GM19351 (cell line): Measurements from ENCODE around the gene ZSCAN25.
"Not testable (repeated sequence)": the region's sequence is repeated elsewhere in the genome, so short reads cannot be mapped to it uniquely, and the experiment has no call there.

Source experiments
- ATAC-seq: cut with Tn5 transposase; IDR thresholded peaks from one replicate; pipeline ENCODE4 v1.9.1; 2021; ENCODE audit warnings: mild to moderate bottlenecking, moderate library complexity; ENCODE audit not compliant: unreplicated experiment

Gene ZSCAN25

GRCh38 chr7:99616359-99617191 lies at the start of gene ZSCAN25:
TSS of gene ZSCAN25 (plus strand) at chr7:99616946. CDS start at chr7:99619607, 2,661 bp downstream.
- peak; percentile 92 for ATAC-seq

GRCh38 chr7:99568770-99569169 lies 48.0 kb upstream of the ZSCAN25 start:
- ATAC-seq, result not testable (repeated sequence)

GRCh38 chr7:99571768-99572167 lies 45.0 kb upstream of the ZSCAN25 start:
- ATAC-seq, result no peak

GRCh38 chr7:99573257-99573656 lies 43.5 kb upstream of the ZSCAN25 start:
- ATAC-seq, result no peak

GRCh38 chr7:99576251-99576650 lies 40.5 kb upstream of the ZSCAN25 start:
- no peak for ATAC-seq

- no peak for ATAC-seq
Measured at GRCh38 chr7:99579281-99579955, 37.3 kb upstream of the ZSCAN25 start.

- no peak for ATAC-seq
Measured at GRCh38 chr7:99579956-99580777, 36.6 kb upstream of the ZSCAN25 start.

GRCh38 chr7:99580778-99581332 lies 35.9 kb upstream of the ZSCAN25 start:
- ATAC-seq, result not testable (repeated sequence)

- ATAC-seq, result no peak
Measured at GRCh38 chr7:99588868-99589267, 27.9 kb upstream of the ZSCAN25 start.

GRCh38 chr7:99594948-99595745 lies 21.6 kb upstream of the ZSCAN25 start:
- no peak for ATAC-seq

- no peak for ATAC-seq
Measured at GRCh38 chr7:99596408-99596955, 20.3 kb upstream of the ZSCAN25 start.

- no peak for ATAC-seq
Measured at GRCh38 chr7:99597762-99598501, 18.8 kb upstream of the ZSCAN25 start, which contains the start of gene TMEM225B. TSS of gene TMEM225B (plus strand) at chr7:99598267. CDS start at chr7:99604389, 6,122 bp downstream.

GRCh38 chr7:99599836-99600235 lies 16.9 kb upstream of the ZSCAN25 start:
- no peak for ATAC-seq

GRCh38 chr7:99601656-99602310 lies 15.0 kb upstream of the ZSCAN25 start:
- no peak for ATAC-seq

GRCh38 chr7:99605527-99605926 lies 11.2 kb upstream of the ZSCAN25 start:
- no peak for ATAC-seq

- ATAC-seq, result no peak
Measured at GRCh38 chr7:99606531-99606930, 10.2 kb upstream of the ZSCAN25 start.

- ATAC-seq, result no peak
Measured at GRCh38 chr7:99607548-99607947, 9.2 kb upstream of the ZSCAN25 start.

GRCh38 chr7:99614495-99614894 lies 2.3 kb upstream of the ZSCAN25 start:
- ATAC-seq, result no peak

- no peak for ATAC-seq
Measured at GRCh38 chr7:99615989-99616358, 772 bp upstream of the ZSCAN25 start.
